ENCODE measurements around the gene CD22.

The CD22 gene

DNA sequence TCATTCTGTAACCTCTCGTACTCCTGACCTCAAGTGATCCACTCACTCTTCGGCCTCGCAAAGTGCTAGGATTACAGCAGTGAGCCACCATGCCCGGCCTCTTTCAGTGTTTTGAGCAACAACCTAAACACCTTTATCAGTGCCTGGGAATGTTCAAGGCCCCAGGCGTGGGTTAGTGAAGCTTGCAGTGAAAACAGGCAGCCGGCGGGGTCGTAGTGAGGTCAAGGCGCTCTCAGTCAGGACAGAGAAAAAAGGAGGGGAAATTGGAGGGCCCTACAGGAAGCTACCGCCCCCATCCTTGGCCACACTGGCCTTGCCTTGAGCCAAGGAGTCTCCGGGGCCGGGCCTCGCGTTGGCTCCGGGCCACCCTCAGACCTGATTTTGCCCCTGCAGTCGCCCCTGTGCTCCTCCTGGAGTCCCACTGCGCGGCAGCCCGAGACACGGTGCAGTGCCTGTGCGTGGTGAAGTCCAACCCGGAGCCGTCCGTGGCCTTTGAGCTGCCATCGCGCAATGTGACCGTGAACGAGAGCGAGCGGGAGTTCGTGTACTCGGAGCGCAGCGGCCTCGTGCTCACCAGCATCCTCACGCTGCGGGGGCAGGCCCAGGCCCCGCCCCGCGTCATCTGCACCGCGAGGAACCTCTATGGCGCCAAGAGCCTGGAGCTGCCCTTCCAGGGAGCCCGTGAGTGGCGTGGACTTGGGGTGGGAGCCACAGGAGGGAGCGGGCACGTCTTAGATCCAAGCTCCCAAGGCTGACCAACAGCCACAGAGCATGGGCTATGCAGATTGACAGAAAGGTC is 19.3 kb upstream of the CD22 start:
- intact Hi-C loops (cut with DNase I) = no loop called here
- peak in 1 of 42 donors; percentile 40 for DNase-seq

DNA sequence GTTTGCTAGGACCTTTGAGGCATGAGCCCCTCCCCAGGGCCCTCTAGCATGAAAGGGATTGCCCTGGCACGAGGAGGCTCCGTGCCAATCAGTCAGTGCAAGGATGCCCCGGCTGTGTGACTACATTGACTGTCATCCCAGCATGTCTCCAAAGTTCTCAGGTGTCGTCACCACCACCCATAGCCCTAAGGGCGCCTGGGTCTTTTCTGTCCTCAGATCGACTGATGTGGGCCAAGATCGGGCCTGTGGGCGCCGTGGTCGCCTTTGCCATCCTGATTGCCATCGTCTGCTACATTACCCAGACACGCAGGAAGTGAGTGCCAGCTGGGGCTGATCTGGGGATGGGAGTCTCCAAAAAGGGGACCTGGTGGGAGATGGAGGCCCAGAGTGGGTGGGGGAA is 18.7 kb upstream of the CD22 start:
- DNase-seq = no peak
- intact Hi-C loops (cut with DNase I) = no loop called here

DNA sequence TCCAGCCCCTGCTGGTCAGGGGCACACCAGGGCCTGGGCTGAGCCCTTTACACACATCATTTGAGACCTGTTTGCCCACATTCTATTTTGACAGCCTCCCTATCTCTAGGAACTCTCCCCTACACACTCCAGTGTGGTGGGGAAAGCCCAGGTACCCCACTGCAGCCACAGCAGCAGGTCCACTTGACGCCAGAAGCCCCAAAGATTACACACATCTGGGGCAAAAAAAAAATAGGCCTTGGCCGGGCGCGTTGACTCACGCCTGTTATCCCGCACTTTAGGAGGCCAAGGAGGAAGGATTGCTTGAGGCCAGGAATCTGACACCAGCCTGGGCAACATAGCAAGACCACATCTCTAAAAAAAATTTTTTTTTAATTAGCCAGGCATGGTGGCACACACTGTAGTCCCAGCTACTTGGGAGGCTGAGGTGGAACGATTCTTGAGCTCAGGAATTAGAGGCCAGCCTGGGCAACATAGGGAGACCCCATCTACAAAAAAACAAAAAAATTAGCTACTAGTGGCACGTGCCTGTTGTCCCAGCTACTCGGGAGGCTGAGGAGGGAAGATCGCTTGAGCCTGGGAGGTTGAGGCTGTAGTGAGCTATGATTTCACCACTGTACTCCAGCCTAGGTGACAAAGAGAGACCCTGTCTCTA is 18.0 kb upstream of the CD22 start:
- no peak for DNase-seq
- intact Hi-C loops (cut with DNase I) = no loop called here

DNA sequence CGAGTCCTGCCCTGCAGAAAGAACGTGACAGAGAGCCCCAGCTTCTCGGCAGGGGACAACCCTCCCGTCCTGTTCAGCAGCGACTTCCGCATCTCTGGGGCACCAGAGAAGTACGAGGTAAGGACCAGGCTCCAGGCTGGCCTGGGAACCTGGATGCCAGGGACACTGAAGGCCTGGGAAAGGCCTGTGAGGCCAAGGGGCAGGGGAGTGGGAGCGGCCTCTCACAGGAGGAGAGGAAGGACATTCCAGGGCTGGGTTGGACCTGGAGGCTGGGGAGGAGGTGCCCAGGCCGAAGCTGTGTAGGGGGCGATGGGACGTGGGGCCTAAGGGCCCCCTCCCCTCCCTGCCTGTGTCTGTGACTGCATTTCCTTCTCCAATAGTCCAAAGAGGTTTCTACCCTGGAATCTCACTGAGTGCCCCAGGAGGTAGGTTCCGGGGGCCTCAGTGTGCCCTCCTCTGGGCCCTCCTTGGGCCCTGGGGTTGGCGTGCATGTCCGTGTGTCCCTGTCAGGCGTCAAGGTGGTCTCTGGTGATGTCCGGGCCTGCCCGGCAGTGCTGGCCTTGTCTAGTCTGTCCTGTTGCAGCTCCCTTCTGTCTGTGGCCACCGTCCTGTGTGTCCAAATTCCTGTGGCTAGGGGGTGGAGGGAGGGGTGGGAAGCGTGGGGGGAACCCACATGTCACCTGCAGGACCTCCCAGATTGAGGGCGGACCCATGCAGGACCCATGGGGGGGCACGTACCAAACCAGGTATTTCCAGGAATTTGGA is 16.9 kb upstream of the CD22 start:
- DNase-seq = no peak
- intact Hi-C loops (cut with DNase I) = no loop called here

DNA sequence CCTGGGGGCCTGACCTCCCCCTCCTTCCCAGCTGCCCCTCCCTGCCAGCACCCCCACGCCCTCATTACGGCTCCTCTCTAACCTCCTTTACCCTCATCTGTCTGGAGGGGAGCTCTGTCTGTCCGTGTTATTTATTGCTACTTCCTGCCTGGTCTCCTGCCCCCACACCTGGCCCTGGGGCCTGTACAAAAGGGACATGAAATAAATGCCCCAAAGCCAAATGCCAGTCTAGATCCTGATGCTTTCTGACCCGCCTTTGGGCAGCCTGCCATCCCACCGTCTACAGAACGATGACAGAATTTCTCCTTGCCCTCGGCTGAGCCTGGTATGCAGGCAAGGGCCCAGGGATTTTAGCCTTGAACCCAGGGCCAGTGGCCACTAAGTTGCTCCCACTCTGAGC is 15.4 kb upstream of the CD22 start:
- no peak for DNase-seq
- intact Hi-C loops (cut with DNase I) = no loop called here

DNA sequence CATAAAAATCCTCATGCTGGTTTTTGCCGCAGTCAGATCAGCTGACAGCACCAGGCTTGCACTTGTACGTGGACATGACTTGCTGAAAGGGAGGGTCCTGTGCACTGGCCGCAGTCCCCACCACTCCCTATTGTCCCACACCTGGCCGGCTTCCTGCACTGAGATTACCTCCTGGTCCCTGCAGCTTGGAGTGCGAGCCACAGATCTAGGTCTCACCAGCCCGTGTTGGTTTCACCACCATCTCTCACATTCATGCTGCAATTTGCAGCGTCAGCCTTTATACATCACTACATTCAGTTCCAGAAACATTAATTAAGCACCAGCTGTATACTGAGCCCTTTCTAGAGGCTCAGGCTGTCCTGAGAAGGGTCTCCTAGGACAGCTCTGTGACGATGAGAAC is 15.0 kb upstream of the CD22 start:
- no peak for DNase-seq
- intact Hi-C loops (cut with DNase I) = no loop called here

DNA sequence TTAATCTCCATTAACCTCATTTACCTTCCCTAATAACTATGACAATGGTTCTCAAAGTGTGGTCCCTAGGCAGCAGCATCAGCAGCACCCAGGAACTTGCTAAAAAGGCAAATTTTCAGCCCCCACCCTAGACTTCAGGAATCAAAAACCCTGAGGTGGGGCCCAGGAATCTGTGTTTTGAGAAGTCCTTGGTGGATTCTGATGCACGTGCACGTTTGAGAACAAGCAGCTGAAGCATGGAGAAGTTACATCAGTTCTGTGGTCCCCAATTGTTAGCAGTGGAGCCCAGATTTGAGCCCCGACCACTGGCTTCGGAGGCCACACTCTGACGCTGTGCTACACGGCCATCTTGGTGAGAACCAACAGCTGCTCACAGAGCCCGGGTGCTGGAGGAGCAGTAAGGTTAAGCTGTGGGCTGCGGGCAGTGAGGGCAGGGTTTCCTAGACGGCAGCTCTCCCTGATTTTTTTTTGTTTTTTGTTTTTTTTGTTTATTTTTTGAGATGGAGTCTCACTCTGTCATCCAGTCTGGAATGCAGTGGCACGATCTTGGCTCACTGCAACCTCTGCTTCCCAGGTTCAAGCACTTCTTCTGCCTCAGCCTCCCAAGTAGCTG is 14.0 kb upstream of the CD22 start:
- DNase-seq = no peak
- intact Hi-C loops (cut with DNase I) = no loop called here

DNA sequence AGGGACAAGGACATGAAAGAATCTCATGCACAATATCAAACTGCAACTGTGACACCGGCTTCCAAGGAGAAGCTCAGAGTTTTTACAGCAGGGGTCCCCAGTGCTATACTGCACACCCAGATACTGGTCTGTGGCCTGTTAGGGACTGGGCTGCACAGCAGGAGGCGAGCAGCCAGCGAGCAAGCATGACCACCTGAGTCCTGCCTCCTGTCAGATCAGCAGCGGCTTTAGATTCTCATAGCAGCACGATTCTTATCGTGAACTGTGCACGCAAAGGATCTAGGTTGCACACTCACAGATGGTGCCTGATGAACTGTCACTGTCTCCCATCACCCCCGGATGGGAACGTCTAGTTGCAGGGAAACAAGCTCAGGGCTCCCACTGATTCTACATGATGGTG is 13.1 kb upstream of the CD22 start:
- DNase-seq = no peak
- intact Hi-C loops (cut with DNase I) = no loop called here

DNA sequence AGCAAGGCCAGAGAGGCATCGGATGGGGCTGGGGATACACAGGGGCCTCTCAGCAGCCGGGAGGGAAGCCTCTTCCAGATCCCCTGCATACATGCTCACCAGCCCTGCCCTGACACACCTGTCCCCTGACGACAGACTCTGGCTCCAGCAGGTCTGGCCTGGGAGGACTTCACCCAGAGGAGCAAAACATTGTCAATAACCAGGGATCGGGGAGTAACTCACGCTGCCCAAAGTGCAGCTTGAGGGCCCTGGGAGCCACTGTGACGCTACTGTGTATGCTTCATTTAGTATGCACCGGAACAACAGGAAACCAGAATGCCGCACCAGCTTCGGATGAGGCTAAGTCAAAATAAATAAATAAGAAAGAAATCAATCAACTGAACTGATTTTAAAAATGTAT is 12.4 kb upstream of the CD22 start:
- intact Hi-C loops (cut with DNase I) = no loop called here
- no peak for DNase-seq

DNA sequence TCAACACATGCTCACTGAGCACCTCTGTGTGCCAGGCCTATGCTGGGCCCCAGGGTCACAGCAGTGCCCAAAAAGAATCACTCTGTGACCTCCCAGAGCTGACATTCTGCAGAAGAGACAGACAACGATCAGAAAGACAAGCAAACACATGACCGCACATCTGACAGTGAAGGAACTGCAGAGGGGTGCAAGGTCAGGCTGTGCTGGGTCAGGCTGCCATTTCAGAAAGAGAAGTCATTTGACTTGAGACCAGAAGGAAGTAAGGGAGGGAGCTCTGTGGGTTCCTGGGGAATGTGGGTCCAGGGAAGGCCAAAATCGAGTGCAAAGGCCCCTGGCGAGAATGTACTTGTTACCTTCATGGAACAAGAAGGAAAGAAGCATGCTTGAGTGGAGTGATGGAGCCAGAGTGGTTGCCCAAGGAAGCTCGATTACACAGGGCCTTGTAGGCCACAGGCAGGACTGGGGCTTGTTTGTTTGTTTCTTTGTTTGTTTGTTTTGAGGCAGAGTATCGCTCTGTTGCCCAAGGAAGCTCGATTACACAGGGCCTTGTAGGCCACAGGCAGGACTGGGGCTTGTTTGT is 11.4 kb upstream of the CD22 start:
- no peak for DNase-seq
- intact Hi-C loops (cut with DNase I) = no loop called here

DNA sequence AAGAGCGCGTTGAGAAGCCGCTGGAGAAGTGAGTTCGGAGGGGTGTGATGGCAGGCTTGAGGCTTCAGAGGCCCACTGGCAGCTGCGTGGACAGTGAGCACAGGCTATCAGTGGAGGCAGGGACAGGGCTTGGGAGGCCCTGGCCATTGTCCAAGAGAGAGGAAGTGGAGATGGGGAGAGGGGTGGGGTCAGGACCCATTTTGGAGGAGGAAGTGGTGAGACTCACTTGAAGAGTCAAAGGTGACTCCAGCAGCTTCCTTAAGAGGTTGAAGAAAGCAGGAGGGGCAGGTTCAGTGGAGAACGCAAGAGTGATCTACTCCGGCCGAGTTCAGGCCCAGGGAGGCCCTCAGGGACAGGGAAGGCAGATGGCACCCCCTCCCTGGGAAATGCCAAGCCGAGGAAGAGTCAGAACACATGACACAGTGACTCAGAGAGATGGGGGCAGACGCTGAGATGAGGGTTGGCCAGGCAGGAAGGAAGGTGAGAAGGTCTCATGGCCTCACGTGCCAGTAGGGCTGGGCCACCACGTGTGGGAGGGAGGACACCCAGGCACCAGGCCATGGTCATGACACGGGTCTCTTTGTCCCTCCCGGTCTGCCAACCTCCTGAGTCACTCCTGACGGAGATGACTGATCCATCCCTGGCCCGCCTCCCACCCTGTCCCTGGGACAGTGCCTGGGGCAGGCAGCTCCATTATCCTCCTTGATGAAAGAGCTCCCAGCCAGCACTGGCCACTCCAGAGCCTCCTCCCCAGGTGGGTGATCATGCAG is 10.1 kb upstream of the CD22 start:
- intact Hi-C loops (cut with DNase I) = no loop called here
- DNase-seq = peak; percentile 33 to 95 (median 79)

DNA sequence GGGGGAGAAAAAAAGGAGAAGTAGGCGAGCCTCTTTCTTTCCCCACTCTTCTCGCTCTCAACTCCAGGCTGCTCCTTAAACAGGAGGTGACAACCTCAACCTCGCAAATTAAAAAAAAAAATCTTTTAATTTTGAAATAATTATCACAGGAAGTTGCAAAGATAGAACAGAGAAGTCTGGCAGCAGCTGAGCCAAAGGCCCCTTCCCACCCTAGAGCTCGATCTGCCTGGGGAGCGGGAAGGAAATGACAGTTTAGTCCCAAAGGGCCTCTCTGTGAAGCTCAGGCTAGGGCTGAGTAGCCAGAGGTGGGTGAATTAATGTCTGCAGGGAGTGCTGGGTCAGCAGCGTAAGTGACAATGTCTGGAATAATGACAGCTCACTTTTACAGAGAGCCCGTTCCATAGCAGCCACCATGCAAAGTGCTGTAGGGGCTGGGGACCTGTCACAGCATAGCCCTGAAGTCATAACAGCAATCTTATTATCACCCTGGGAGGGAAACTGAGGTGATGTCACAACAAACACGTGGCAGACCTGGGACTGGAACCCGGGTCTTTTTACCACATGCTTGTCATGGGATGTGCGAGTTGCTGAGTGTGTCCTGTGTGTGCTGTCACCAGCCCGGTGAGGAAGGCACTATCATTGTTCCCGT is 8.8 kb upstream of the CD22 start:
- no peak for DNase-seq

DNA sequence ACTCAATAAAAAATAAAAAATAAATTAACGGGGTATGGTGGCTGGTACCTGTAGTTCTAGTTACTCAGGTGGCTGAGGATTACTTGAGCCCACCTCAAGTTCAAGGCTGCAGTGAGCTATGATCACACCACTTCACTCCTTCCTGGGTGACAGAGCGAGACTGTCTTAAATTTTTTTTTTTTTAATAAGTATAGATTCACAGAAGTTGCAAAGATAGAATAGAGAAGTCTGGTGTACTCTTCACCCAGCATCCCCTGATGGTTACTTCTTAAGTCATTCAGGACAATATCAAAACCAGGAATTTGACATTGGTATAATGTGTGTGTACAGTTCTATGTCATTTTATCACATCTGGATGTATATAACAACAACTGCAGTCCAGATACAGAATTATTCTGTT is 7.7 kb upstream of the CD22 start:
- intact Hi-C loops (cut with DNase I) = no loop called here
- no peak for DNase-seq

More for the DNA sequence above, 8.8 kb upstream of the CD22 start:
- intact Hi-C loops (cut with DNase I) = no loop called here

DNA sequence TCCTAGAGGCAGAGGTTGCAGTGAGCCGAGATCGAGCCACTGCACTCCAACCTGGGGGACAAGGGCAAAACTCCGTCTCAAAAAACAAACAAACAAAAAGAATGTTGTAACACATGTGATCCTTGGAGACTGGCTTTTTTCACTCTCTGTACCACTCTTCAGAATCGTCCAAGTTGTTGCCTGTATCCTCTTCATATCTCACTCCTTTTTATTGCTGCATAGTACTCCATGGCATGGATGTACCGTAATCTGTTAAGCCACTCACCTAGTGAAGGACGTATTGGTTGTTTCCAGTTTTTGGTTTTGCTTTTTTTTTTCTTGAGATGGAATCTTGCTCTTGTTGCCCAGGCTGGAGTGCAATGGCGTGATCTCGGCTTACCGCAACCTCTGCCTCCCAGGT is 7.0 kb upstream of the CD22 start:
- intact Hi-C loops (cut with DNase I) = no loop called here
- DNase-seq = no peak

DNA sequence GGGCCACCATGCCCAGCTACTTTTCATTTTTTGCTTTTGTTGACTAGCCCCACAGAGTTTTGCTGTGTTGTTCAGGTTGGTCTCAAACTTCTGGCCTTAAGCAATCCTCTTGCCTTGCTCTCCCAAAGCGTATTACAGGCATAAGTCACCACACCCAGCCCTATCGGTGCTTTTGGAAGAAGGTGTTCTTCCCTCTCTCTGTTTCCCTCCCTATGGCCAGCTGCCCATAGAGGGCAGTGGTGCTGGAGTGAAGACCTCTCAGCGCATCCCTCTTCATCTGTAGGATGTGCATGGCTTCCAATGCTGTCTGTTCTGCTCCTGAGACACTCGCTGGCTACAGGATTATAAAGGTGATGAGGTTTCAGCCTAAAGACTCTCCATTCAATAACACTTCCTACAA is 1.3 kb upstream of the CD22 start:
- intact Hi-C loops (cut with DNase I) = no loop called here
- no peak for DNase-seq

DNA sequence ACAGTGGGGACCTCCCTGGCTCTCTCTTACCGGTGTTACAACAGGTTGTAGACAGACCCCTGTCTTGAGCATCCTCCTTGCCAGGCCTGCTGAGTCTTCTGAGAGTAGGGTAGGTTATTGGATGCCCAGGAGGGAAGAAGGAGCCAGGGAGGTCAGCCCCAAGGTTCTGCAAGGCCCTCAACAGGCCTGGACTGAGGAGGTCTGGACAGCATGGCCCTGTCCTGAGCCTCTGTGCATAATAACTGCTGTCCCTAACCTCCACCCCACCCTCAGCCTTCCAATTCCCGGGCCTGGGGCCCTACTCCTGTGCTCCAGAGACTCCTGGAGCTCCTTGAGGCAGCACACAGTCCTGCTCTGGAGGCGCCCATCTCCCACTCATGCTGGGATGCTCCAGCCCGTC is 336 bp downstream of the CD22 start:
- no peak for DNase-seq
- intact Hi-C loops (cut with DNase I) = no loop called here

DNA sequence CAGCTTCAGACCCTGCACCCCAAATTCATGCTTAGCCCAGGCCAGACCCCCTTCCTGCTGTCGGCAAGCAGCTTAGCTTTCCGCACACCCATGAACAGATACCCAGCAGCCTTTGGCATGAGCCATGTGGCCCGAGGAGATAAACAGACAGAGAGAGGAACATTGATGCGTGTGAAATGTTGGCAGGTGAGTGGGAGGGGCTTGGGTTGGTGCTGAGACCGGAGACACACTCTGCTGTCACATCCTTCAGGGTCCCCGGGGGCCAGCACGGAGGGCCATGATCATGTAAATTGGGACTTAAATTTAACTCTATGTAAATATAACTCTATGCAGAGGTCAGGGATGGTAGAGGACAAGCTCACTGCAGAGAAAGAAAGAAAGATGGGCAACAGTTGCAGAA is 1.5 kb downstream of the CD22 start:
- intact Hi-C loops (cut with DNase I) = no loop called here
- DNase-seq = no peak

DNA sequence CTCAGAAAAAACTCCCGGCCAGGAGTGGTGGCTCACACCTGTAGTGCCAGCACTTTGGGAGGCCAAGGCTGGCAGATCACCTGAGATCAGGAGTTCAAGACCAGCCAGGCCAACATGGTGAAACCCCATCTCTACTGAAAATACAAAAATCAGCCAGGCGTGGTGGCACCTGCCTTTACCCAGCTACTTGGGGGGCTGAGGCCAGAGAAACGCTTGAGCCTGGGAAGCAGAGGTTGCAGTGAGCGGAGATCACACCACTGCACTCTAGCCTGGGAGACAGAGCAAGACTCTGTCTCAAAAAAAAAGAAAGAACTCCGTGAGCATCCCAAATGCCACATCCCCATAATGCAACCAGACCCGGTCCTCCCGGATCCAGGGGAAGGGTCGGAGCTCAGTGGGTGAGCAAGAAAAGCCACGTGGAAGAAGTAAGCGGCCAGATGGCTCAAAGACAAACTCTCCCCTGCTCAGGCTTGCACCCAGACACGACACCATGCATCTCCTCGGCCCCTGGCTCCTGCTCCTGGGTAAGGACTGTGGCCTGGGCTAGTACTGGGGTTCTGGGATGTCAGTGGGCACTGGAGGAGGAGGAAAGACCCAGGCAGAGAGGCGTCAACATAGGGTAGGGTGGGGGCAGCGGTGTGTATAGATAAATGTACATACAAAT is 2.7 kb downstream of the CD22 start:
- DNase-seq = no peak
- intact Hi-C loops (cut with DNase I) = no loop called here
